Erythroblast (primary cell): Measurements from ENCODE around the gene FIG4.

Experiments
- GATA1 ChIP-seq: IDR thresholded peaks from 2 replicates; pipeline ENCODE4 v1.6.1; 2011; ENCODE audit warnings: low read depth, mild to moderate bottlenecking, control low read depth, low read length, moderate library complexity
- POLR2A ChIP-seq: IDR thresholded peaks from 2 replicates; pipeline ENCODE4 v1.6.1; 2011; ENCODE audit warnings: mild to moderate bottlenecking, low read length

GRCh38 chr6:109671733-109672132, 19.4 kb upstream of the FIG4 start:
- TF ChIP-seq POLR2A (no peak), GATA1 (no peak)
